WTC11 (cell line): ENCODE results near the gene RTP1.

Source experiments
- FOXK1 ChIP-seq: sonication (generic); formaldehyde crosslinking; IDR thresholded peaks from 2 replicates; pipeline ENCODE4 v1.8.0; 2022; ENCODE audit warnings: mild to moderate bottlenecking, moderate library complexity, missing genetic modification reagents
- HMGA2 ChIP-seq: fragments of 250-450 bp; sonication (Bioruptor Pico); IDR thresholded peaks from 2 replicates; pipeline ENCODE4 v1.4.0; 2021; ENCODE audit warnings: mild to moderate bottlenecking, moderate library complexity
- JUN ChIP-seq: sonication (generic); formaldehyde crosslinking; IDR thresholded peaks from 2 replicates; pipeline ENCODE4 v1.8.0; 2023; ENCODE audit warnings: mild to moderate bottlenecking, missing genetic modification reagents
- NFE2L1 ChIP-seq: sonication (generic); formaldehyde crosslinking; IDR thresholded peaks from 2 replicates; pipeline ENCODE4 v1.8.1; 2023; ENCODE audit warnings: missing genetic modification reagents
- NR2C2 ChIP-seq: sonication (generic); formaldehyde crosslinking; IDR thresholded peaks from 2 replicates; pipeline ENCODE4 v1.8.0; 2022; ENCODE audit warnings: mild to moderate bottlenecking, missing genetic modification reagents
- RELA ChIP-seq: sonication (generic); formaldehyde crosslinking; IDR thresholded peaks from 2 replicates; pipeline ENCODE4 v1.8.1; 2022; ENCODE audit warnings: missing genetic modification reagents, mild to moderate bottlenecking, borderline replicate concordance
- ZBTB21 ChIP-seq: sonication (generic); formaldehyde crosslinking; IDR thresholded peaks from 2 replicates; pipeline ENCODE4 v1.8.1; 2023; ENCODE audit warnings: mild to moderate bottlenecking, missing genetic modification reagents, borderline replicate concordance
- TF ChIP-seq, protein P1 (sequence below): fragments of 200-600 bp; IDR thresholded peaks from 2 replicates; pipeline ENCODE4 v1.8.0; 2022; ENCODE audit warnings: antibody characterized with exemption
- TF ChIP-seq, protein P2 (sequence below): sonication (generic); formaldehyde crosslinking; IDR thresholded peaks from 2 replicates; pipeline ENCODE4 v1.8.1; 2023; ENCODE audit warnings: mild to moderate bottlenecking, moderate library complexity, missing genetic modification reagents
- TF ChIP-seq, protein P3 (sequence below): sonication (generic); formaldehyde crosslinking; IDR thresholded peaks from 2 replicates; pipeline ENCODE4 v1.8.1; 2023; ENCODE audit warnings: mild to moderate bottlenecking, missing genetic modification reagents, moderate library complexity
- TF ChIP-seq, protein P4 (sequence below): sonication (generic); formaldehyde crosslinking; IDR thresholded peaks from 2 replicates; pipeline ENCODE4 v1.8.1; 2022; ENCODE audit warnings: low read depth, missing genetic modification reagents, borderline replicate concordance
- TF ChIP-seq, protein P5 (sequence below): sonication (generic); formaldehyde crosslinking; conservative IDR thresholded peaks from 2 replicates; pipeline ENCODE4 v1.8.1; 2022; ENCODE audit warnings: mild to moderate bottlenecking, missing genetic modification reagents

DNA sequence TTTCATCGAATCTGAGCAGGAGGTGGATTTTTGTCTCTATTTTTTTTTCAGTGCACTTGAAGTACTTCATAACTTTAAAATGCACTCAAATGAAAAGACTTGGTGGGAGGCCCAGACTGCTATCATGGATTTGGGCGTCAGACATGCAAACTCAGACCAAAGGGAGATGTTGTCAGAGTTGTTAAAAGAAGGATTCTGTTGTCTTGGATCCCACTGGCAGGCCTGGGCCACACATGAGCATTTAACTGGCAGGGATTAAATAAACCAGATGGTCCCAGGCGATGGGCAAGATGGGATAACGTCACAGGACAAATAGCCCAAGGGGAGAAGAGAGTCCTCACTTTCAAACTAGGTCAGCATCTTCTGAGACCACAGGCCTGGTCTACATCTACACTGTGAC lies 15.4 kb downstream of the RTP1 start:
- TF ChIP-seq, protein P1, sequence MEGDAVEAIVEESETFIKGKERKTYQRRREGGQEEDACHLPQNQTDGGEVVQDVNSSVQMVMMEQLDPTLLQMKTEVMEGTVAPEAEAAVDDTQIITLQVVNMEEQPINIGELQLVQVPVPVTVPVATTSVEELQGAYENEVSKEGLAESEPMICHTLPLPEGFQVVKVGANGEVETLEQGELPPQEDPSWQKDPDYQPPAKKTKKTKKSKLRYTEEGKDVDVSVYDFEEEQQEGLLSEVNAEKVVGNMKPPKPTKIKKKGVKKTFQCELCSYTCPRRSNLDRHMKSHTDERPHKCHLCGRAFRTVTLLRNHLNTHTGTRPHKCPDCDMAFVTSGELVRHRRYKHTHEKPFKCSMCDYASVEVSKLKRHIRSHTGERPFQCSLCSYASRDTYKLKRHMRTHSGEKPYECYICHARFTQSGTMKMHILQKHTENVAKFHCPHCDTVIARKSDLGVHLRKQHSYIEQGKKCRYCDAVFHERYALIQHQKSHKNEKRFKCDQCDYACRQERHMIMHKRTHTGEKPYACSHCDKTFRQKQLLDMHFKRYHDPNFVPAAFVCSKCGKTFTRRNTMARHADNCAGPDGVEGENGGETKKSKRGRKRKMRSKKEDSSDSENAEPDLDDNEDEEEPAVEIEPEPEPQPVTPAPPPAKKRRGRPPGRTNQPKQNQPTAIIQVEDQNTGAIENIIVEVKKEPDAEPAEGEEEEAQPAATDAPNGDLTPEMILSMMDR, result no peak
- TF ChIP-seq ZBTB21 (CRISPR knock-in tag) (no peak), RELA (CRISPR knock-in tag) (no peak), FOXK1 (no peak), JUN (no peak), HMGA2 (CRISPR knock-in tag) (no peak), NFE2L1 (CRISPR knock-in tag) (no peak), NR2C2 (CRISPR knock-in tag) (no peak)
- TF ChIP-seq, protein P2, sequence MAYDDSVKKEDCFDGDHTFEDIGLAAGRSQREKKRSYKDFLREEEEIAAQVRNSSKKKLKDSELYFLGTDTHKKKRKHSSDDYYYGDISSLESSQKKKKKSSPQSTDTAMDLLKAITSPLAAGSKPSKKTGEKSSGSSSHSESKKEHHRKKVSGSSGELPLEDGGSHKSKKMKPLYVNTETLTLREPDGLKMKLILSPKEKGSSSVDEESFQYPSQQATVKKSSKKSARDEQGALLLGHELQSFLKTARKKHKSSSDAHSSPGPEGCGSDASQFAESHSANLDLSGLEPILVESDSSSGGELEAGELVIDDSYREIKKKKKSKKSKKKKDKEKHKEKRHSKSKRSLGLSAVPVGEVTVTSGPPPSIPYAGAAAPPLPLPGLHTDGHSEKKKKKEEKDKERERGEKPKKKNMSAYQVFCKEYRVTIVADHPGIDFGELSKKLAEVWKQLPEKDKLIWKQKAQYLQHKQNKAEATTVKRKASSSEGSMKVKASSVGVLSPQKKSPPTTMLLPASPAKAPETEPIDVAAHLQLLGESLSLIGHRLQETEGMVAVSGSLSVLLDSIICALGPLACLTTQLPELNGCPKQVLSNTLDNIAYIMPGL (CRISPR knock-in tag), result no peak
- TF ChIP-seq, protein P3, sequence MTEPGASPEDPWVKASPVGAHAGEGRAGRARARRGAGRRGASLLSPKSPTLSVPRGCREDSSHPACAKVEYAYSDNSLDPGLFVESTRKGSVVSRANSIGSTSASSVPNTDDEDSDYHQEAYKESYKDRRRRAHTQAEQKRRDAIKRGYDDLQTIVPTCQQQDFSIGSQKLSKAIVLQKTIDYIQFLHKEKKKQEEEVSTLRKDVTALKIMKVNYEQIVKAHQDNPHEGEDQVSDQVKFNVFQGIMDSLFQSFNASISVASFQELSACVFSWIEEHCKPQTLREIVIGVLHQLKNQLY (CRISPR knock-in tag), result no peak
- TF ChIP-seq, protein P4, sequence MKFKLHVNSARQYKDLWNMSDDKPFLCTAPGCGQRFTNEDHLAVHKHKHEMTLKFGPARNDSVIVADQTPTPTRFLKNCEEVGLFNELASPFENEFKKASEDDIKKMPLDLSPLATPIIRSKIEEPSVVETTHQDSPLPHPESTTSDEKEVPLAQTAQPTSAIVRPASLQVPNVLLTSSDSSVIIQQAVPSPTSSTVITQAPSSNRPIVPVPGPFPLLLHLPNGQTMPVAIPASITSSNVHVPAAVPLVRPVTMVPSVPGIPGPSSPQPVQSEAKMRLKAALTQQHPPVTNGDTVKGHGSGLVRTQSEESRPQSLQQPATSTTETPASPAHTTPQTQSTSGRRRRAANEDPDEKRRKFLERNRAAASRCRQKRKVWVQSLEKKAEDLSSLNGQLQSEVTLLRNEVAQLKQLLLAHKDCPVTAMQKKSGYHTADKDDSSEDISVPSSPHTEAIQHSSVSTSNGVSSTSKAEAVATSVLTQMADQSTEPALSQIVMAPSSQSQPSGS, result no peak
- TF ChIP-seq, protein P5, sequence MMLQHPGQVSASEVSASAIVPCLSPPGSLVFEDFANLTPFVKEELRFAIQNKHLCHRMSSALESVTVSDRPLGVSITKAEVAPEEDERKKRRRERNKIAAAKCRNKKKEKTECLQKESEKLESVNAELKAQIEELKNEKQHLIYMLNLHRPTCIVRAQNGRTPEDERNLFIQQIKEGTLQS (CRISPR knock-in tag), result no peak
